H9 (cell line): ENCODE results near the gene NUP160. TPM values are rescaled to one million over a fixed set of nuclear protein-coding genes. Genes with fewer than 3 reads are reported as not detected.
"Not testable (repeated sequence)": the region's sequence is repeated elsewhere in the genome, so short reads cannot be mapped to it uniquely, and the experiment has no call there.

ENCODE experiments used
- DNase-seq: peaks from one replicate; pipeline ENCODE4 v3.0.0-alpha.2; 2017
- H2AFZ ChIP-seq: one replicate; pipeline ENCODE4 v1.6.1; 2013; ENCODE audit warnings: mild to moderate bottlenecking, low read length, control low read depth, moderate library complexity
- H2AK5ac ChIP-seq: 2 replicates; pipeline ENCODE4 v1.6.1; 2013; ENCODE audit warnings: low read length, control low read depth, mixed read lengths; ENCODE audit not compliant: insufficient read length
- H2BK120ac ChIP-seq: one replicate; pipeline ENCODE4 v1.6.1; 2013; ENCODE audit warnings: low read depth, mild to moderate bottlenecking, low read length, control low read depth, inconsistent platforms; ENCODE audit not compliant: poor library complexity, severe bottlenecking
- H2BK12ac ChIP-seq: 2 replicates; pipeline ENCODE4 v1.6.1; 2013; ENCODE audit warnings: low read length, control low read depth, mixed read lengths, low read depth; ENCODE audit not compliant: insufficient read length
- H2BK15ac ChIP-seq: 2 replicates; pipeline ENCODE4 v1.6.1; 2013; ENCODE audit warnings: low read depth, low read length, control low read depth
- H2BK20ac ChIP-seq: one replicate; pipeline ENCODE4 v1.6.1; 2013; ENCODE audit warnings: low read depth, mild to moderate bottlenecking, low read length, control low read depth, inconsistent platforms; ENCODE audit not compliant: poor library complexity, severe bottlenecking
- H2BK5ac ChIP-seq: 2 replicates; pipeline ENCODE4 v1.6.1; 2013; ENCODE audit warnings: low read length, control low read depth, mixed read lengths; ENCODE audit not compliant: insufficient read length
- H3K14ac ChIP-seq: 2 replicates; pipeline ENCODE4 v1.6.1; 2013; ENCODE audit warnings: low read length, control low read depth; ENCODE audit not compliant: insufficient read depth
- H3K18ac ChIP-seq: 2 replicates; pipeline ENCODE4 v1.6.1; 2013; ENCODE audit warnings: low read depth, mild to moderate bottlenecking, mixed read lengths, low read length, control low read depth; ENCODE audit not compliant: insufficient read length
- H3K23ac ChIP-seq: 2 replicates; pipeline ENCODE4 v1.6.1; 2013; ENCODE audit warnings: low read length, control low read depth, mixed read lengths, low read depth; ENCODE audit not compliant: insufficient read length
- H3K23me2 ChIP-seq: 2 replicates; pipeline ENCODE4 v1.6.1; 2013; ENCODE audit warnings: low read depth, mild to moderate bottlenecking, mixed read lengths, low read length, control low read depth; ENCODE audit not compliant: insufficient read length, poor library complexity, severe bottlenecking
- H3K27ac ChIP-seq: 2 replicates; pipeline ENCODE4 v1.5.1; 2013; ENCODE audit warnings: low read length, control low read depth, mixed read lengths, low read depth; ENCODE audit not compliant: insufficient read length
- H3K27me3 ChIP-seq: 2 replicates; pipeline ENCODE4 v1.6.1; 2013; ENCODE audit warnings: low read length, control low read depth, inconsistent platforms; ENCODE audit not compliant: insufficient read depth
- H3K4ac ChIP-seq: 2 replicates; pipeline ENCODE4 v1.6.1; 2013; ENCODE audit warnings: low read depth, mild to moderate bottlenecking, control low read depth, inconsistent platforms, low read length, moderate library complexity
- H3K4me1 ChIP-seq: 2 replicates; pipeline ENCODE4 v1.6.1; 2013; ENCODE audit warnings: low read length, control low read depth, inconsistent platforms; ENCODE audit not compliant: insufficient read depth
- H3K4me2 ChIP-seq: 2 replicates; pipeline ENCODE4 v1.6.1; 2013; ENCODE audit warnings: low read length, control low read depth, mixed read lengths; ENCODE audit not compliant: insufficient read length, insufficient read depth
- H3K56ac ChIP-seq: 2 replicates; pipeline ENCODE4 v1.6.1; 2013; ENCODE audit warnings: low read depth, mild to moderate bottlenecking, mixed read lengths, low read length, control low read depth; ENCODE audit not compliant: insufficient read length
- H3K79me1 ChIP-seq: 2 replicates; pipeline ENCODE4 v1.6.1; 2013; ENCODE audit warnings: low read depth, mild to moderate bottlenecking, moderate library complexity, low read length, control low read depth, inconsistent platforms; ENCODE audit not compliant: insufficient read depth, poor library complexity, severe bottlenecking
- H3K79me2 ChIP-seq: 2 replicates; pipeline ENCODE4 v1.6.1; 2013; ENCODE audit warnings: low read length, control low read depth, inconsistent platforms; ENCODE audit not compliant: insufficient read depth
- H3K9ac ChIP-seq: 2 replicates; pipeline ENCODE4 v1.6.1; 2013; ENCODE audit warnings: low read length, control low read depth, mixed read lengths; ENCODE audit not compliant: insufficient read length; ENCODE audit errors: extremely low read depth
- H3K9me3 ChIP-seq: one replicate; pipeline ENCODE4 v1.6.1; 2013; ENCODE audit warnings: low read depth, low read length, inconsistent platforms; ENCODE audit not compliant: control insufficient read depth
- H3T11ph ChIP-seq: one replicate; pipeline ENCODE4 v1.6.1; 2013; ENCODE audit warnings: mild to moderate bottlenecking, low read length, control low read depth, inconsistent platforms
- H4K20me1 ChIP-seq: one replicate; pipeline ENCODE4 v1.6.1; 2013; ENCODE audit not compliant: control insufficient read depth, insufficient read length, insufficient read depth
- H4K5ac ChIP-seq: 2 replicates; pipeline ENCODE4 v1.6.1; 2013; ENCODE audit warnings: low read depth, mild to moderate bottlenecking, mixed read lengths, low read length, control low read depth; ENCODE audit not compliant: insufficient read length
- H4K8ac ChIP-seq: replicated peaks from 2 replicates; pipeline ENCODE4 v1.6.1; 2013; ENCODE audit warnings: low read length, control low read depth, mixed read lengths, low read depth; ENCODE audit not compliant: insufficient read length
- H4K91ac ChIP-seq: 2 replicates; pipeline ENCODE4 v1.6.1; 2013; ENCODE audit warnings: low read depth, mild to moderate bottlenecking, moderate library complexity, mixed read lengths, low read length, control low read depth; ENCODE audit not compliant: insufficient read length
- H3K27ac Mint-ChIP-seq, 3 experiments: 2 replicates in 2 of 3; 3 replicates in 1 of 3; pipeline ENCODE4 v1.8.0; 2020 to 2021; ENCODE audit warnings: mixed read lengths in 3 of 3, mild to moderate bottlenecking in 1 of 3, moderate library complexity in 1 of 3
- H3K27me3 Mint-ChIP-seq: 2 replicates; pipeline ENCODE4 v1.8.0; 2021; ENCODE audit warnings: low read depth, mild to moderate bottlenecking, moderate library complexity, mixed read lengths
- H3K36me3 Mint-ChIP-seq, 3 experiments: 2 replicates in 2 of 3; 3 replicates in 1 of 3; pipeline ENCODE4 v1.8.0; 2020 to 2021; ENCODE audit warnings: low read depth in 3 of 3, mixed read lengths in 3 of 3; ENCODE audit not compliant: insufficient read depth in 1 of 3
- H3K4me1 Mint-ChIP-seq, 2 experiments: 2 replicates each; pipeline ENCODE4 v1.8.0; 2020; ENCODE audit warnings: mixed read lengths in 2 of 2
- H3K4me3 Mint-ChIP-seq, 2 experiments: 2 replicates in 1 of 2; 3 replicates in 1 of 2; pipeline ENCODE4 v1.8.0; 2020 to 2021; ENCODE audit warnings: mild to moderate bottlenecking in 2 of 2, mixed read lengths in 2 of 2, moderate library complexity in 1 of 2
- H3K9me3 Mint-ChIP-seq, 2 experiments: 2 replicates in 1 of 2; 3 replicates in 1 of 2; pipeline ENCODE4 v1.8.0; 2020; ENCODE audit warnings: mild to moderate bottlenecking in 2 of 2, mixed read lengths in 2 of 2, moderate library complexity in 1 of 2
- WGBS: extraction: QIAGEN DNeasy Blood & Tissue Kit; methylation state at CpG from one replicate; pipeline ENCODE4 v1.1.7; 2013; ENCODE audit warnings: missing lambda C conversion rate, low lambda C conversion rate, mixed read lengths; ENCODE audit not compliant: insufficient read length; ENCODE audit errors: extremely low coverage; 5-methylcytosine and 5-hydroxymethylcytosine counted together
- total RNA-seq: library from RNA; stranded (reverse); gene quantifications from 2 replicates; pipeline ENCODE4 v1.2.1, GENCODE V29; 2021
- TF ChIP-seq, protein P1 (sequence below): fragments of 200-600 bp; sonication (generic); conservative IDR thresholded peaks from 3 replicates; pipeline ENCODE4 v1.8.0; 2021; ENCODE audit warnings: antibody characterized with exemption, mild to moderate bottlenecking

The NUP160 gene
- total RNA-seq, 1 experiment from 2014 or later, result 86.1 TPM

DNA sequence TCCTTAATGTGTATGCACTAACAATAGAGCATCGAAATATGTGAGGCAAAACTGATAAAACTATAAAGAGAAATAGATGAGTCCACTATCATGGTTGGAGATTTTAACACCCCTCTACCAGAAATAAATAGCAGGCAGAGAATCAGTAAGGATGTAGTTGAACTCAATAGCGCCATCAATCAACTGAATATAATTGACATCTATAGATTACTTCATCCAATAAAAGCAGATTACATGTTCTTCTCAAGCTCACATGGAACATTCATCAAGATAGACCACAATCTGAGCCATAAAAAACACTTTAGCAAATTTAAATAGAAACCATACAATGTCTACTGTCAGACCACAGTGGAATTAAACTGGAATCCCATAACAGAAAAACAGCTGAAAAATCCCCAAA, 46.9 kb upstream of the NUP160 start:
- H3K9ac ChIP-seq, result no peak overlapping the region
- no peaks in the 10 kb centered on the region for H3K79me2 ChIP-seq
- WGBS, result no CpG with 5 or more reads among the region's 2 CpGs
- no peak overlapping the region for H3K27ac Mint-ChIP-seq
- no peaks in the 10 kb centered on the region for H3K27me3 ChIP-seq
- no peak overlapping the region for H2BK5ac ChIP-seq
- no peak overlapping the region for H3K18ac ChIP-seq
- peaks cover 0 to 9% (median 6%) of the 10 kb centered on the region in 3 experiments; a peak in 3 of 7 replicates for H3K36me3 Mint-ChIP-seq
- H2BK15ac ChIP-seq, result no peak overlapping the region
- no peak overlapping the region for H2BK12ac ChIP-seq
- H3K23me2 ChIP-seq, result no peaks in the 10 kb centered on the region
- H3K23ac ChIP-seq, result no peak overlapping the region
- H3K27me3 Mint-ChIP-seq, result peaks cover 2% of the 10 kb centered on the region; the same call in 1 of the 2 replicates
- peaks cover 22 to 28% of the 10 kb centered on the region in 2 experiments for H3K9me3 Mint-ChIP-seq
- no peak for DNase-seq
- H4K91ac ChIP-seq, result no peak overlapping the region
- no peak overlapping the region for H3T11ph ChIP-seq
- no peaks in the 10 kb centered on the region for H3K4me1 Mint-ChIP-seq
- H3K4me1 ChIP-seq, result no peaks in the 10 kb centered on the region; the same call in 1 of the 2 replicates
- TF ChIP-seq, protein P1, sequence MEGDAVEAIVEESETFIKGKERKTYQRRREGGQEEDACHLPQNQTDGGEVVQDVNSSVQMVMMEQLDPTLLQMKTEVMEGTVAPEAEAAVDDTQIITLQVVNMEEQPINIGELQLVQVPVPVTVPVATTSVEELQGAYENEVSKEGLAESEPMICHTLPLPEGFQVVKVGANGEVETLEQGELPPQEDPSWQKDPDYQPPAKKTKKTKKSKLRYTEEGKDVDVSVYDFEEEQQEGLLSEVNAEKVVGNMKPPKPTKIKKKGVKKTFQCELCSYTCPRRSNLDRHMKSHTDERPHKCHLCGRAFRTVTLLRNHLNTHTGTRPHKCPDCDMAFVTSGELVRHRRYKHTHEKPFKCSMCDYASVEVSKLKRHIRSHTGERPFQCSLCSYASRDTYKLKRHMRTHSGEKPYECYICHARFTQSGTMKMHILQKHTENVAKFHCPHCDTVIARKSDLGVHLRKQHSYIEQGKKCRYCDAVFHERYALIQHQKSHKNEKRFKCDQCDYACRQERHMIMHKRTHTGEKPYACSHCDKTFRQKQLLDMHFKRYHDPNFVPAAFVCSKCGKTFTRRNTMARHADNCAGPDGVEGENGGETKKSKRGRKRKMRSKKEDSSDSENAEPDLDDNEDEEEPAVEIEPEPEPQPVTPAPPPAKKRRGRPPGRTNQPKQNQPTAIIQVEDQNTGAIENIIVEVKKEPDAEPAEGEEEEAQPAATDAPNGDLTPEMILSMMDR, result no peak
- H3K27ac ChIP-seq, result no peak overlapping the region
- no peak overlapping the region for H2BK120ac ChIP-seq
- H3K56ac ChIP-seq, result no peak overlapping the region
- no peaks in the 10 kb centered on the region for H4K20me1 ChIP-seq
- no peak overlapping the region for H3K4me3 Mint-ChIP-seq
- no peak overlapping the region for H2AFZ ChIP-seq
- H3K79me1 ChIP-seq, result no peaks in the 10 kb centered on the region
- no peak overlapping the region for H3K14ac ChIP-seq
- H3K4ac ChIP-seq, result no peak overlapping the region
- no peak overlapping the region for H4K5ac ChIP-seq
- no peaks in the 10 kb centered on the region for H3K9me3 ChIP-seq
- no peak overlapping the region for H2BK20ac ChIP-seq
- H2AK5ac ChIP-seq, result no peak overlapping the region
- no peak overlapping the region for H4K8ac ChIP-seq
- no peak overlapping the region for H3K4me2 ChIP-seq

DNA sequence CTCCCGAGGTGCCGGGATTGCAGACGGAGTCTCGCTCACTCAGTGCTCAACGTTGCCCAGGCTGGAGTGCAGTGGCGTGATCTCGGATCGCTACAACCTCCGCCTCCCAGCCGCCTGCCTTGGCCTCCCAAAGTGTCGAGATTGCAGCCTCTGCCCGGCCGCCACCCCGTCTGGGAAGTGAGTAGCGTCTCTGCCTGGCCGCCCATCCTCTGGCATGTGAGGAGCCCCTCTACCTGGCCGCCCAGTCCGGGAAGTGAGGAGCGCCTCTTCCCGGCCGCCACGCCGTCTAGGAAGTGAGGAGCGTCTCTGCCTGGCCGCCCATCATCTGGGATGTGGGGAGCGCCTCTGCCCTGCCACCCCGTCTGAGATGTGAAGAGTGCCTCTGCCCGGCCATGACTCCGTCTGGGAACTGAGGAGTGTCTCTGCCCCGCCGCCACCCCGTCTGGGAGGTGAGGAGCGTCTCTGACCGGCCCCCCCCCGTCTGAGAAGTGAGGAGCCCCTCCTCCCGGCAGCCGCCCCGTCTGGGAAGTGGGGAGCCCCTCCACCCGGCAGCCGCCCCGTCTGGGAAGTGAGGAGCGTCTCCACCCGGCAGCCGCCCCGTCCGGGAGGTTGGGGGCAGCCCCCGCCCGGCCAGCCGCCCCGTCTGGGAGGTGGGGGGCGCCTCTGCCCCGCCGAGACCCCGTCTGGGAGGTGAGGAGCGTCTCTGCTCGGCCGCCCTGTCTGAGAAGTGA, 44.6 kb upstream of the NUP160 start:
- not testable (repeated sequence) for H3K27me3 ChIP-seq, H3T11ph ChIP-seq, H4K8ac ChIP-seq, H2BK20ac ChIP-seq, H4K91ac ChIP-seq, H3K9ac ChIP-seq, H3K23me2 ChIP-seq, H4K20me1 ChIP-seq, H2BK15ac ChIP-seq, H2BK5ac ChIP-seq, H2AFZ ChIP-seq, H3K36me3 Mint-ChIP-seq, H3K79me2 ChIP-seq, H3K9me3 ChIP-seq, H3K18ac ChIP-seq, H3K4me3 Mint-ChIP-seq, H3K4me1 Mint-ChIP-seq, H3K14ac ChIP-seq, H3K23ac ChIP-seq, H3K79me1 ChIP-seq, H3K56ac ChIP-seq, H3K4ac ChIP-seq, H4K5ac ChIP-seq, H3K4me1 ChIP-seq, H3K27ac Mint-ChIP-seq, H2AK5ac ChIP-seq, DNase-seq, H2BK120ac ChIP-seq, H3K27ac ChIP-seq, H3K27me3 Mint-ChIP-seq, H2BK12ac ChIP-seq, H3K4me2 ChIP-seq
- no CpG with 5 or more reads among the region's 57 CpGs for WGBS
- H3K9me3 Mint-ChIP-seq, result peaks cover 22 to 28% of the 10 kb centered on the region in 2 experiments
